GM21786 (cell line): ENCODE data around the gene POMGNT1.

Experiments
- ATAC-seq: cut with Tn5 transposase; IDR thresholded peaks from one replicate; pipeline ENCODE4 v1.9.1; 2021; ENCODE audit not compliant: unreplicated experiment

Gene POMGNT1

DNA sequence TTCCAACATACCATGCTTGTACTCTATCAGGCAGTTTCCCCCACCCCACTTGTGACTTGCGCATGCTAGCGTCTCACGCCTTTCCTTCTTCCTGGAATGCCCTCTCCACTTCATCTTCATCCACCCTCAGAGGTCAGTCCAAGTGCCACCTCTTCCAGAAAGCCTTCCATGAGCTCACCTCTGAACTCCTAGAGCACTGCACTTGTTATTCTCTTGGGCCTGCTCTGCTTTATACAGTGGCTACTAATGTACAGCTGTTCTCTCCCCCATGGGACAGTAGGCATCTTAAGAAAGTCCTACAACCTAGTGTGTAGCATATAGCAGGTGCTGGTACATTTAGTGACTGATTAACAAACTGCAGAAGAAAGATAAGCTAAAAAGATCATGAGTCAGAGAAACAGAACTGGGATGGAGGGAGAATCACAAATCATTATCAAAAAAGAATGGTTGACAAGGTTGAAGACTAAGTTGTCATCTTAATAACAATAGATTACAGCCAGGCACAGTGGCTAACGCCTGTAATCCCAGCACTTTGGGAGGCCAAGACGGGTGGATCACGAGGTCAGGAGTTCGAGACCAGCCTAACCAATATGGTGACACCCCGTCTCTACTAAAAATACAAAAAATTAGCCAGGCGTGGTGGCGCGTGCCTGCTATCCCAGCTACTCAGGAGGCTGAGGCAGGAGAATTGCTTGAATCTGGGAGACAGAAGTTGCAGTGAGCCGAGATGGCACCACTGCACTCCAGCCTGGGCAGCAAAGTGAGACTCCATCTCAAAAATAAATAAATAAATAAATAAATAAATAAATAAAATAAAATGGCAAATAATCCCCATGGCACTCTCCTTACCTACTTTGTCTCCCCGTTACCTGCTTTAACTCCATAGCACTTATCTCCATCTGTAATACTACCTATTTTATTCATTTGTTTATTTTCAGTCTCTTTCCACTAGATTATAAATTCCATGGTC lies 39.6 kb downstream of the POMGNT1 start:
- peak; percentile 81 for ATAC-seq

DNA sequence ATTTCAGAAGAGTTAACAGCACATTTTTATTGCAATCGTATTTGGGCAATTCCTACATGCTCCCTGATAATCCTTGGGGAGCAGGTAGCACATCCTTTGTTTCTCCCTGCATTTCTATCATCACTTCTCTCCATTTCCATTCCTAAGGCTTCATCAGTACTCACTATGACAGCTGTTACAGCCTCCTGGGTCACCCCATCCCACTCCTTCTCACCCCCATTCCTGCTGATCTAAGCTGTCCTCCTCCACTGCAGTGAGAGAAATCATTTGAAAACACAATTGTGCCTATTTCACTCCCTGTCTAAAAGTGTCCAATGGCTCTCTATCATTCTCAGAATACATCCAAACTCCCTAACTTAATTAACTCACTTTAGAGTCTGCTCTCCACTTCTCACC lies 40.3 kb downstream of the POMGNT1 start:
- peak; percentile 3 for ATAC-seq

DNA sequence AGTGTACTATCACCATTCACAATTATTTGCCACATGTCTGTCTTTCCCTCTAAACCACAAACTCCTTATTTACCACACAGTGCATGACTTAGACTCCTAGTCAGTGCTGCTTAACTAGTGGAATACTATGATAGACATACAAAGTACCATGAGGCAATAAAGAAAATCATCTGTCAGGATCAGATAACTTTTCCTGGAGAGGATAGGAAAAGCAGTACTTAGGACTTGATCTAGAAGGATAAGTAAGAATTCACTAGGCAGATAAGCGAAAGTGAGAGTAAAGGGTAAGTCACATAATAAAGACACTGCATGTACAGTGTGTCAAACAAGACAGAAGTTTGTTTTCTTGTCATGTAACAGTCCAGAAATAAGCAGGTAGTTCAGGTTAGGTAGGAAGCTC lies 44.5 kb downstream of the POMGNT1 start:
- no peak for ATAC-seq

- ATAC-seq, result no peak
Observed at GRCh38 chr1:46153228-46153627, 45.0 kb downstream of the POMGNT1 start.

DNA sequence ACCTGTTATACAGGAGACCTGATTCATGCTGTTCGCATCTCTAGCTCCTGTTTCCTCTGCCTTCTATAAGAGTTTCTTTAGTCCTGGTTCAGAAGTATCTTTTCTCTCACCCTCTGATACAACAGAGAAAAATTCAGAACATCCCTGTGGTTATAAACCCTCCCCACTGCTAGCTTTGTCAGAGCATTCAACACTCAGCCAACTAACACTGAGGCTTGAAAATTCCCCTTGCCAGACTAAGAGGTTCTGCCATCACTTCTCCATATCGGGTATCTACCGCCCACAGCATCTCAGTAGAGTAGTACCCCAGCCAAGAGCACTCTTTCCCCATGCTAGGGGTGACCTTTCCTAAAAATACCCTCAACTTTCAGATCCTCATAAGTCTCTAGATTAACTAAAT lies 46.2 kb downstream of the POMGNT1 start:
- no peak for ATAC-seq

DNA sequence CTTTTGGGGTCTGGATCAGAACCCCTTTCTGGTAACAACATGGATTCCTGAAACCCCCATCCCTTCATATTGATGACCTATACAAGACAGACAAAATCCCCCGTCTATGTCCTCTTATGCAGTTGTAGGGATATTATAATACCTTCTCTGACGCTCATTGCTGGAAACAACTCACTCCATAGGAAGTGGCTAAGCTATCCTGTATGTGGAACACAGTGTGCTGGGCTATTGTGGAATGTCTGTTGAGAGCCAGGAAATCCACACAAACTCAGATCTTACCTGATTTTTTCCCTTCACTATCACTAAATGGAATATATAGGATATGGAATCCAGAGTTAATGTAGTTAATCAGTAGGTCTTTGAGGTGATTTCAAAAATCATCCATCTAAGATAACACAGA lies 48.1 kb downstream of the POMGNT1 start:
- ATAC-seq, result no peak

DNA sequence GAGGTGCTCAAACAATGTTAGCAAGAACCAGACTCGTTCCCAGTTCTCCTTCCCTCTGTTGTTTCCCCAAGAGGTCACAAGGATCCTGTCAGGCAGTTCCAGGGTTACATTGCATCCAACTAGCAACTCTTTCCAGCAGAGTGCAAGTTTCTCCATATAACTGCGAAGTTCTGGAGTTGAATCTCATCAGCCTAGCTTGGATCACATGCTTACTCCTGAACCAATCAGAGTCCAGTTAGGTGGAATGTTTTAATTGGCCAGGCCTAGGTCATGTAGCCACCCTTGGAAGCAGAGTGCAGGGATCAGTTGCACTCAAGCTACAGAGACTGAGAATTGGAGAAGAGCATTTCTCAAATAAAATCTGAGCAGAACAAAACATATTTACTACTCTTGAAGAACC lies 49.9 kb downstream of the POMGNT1 start:
- no peak for ATAC-seq
